Naive thymus-derived CD4-positive, alpha-beta T cell (primary cell): ENCODE data around the gene SPDYE2B. TPM values are rescaled to one million over a fixed set of nuclear protein-coding genes. Genes with fewer than 3 reads are reported as not detected.
"Not testable (repeated sequence)": the region's sequence is repeated elsewhere in the genome, so short reads cannot be mapped to it uniquely, and the experiment has no call there.

Source experiments
- ATAC-seq: fragments of 150-1000 bp; cut with Tn5 transposase; 2 replicates; pipeline ENCODE4 v1.10.0; 2021; ENCODE audit warnings: mild to moderate bottlenecking, moderate library complexity
- CTCF ChIA-PET: fragments of 350-600 bp; sonication (Branson Sonifier 250); formaldehyde crosslinking; loops from one replicate; lab custom pipeline; 2021; ENCODE audit warnings: antibody characterized with exemption; lab: Charles Lee
- POLR2A ChIA-PET: fragments of 350-600 bp; sonication (Branson Sonifier 250); formaldehyde crosslinking; loops from one replicate; lab custom pipeline; 2021; ENCODE audit warnings: antibody characterized with exemption, inconsistent platforms; lab: Charles Lee
- DNase-seq, 9 donors: peaks; one replicate each; pipeline versions ENCODE4 v3.0.0 to v3.0.0-alpha.2; 2020 to 2022; ENCODE audit warnings: mixed read lengths in 1 of 9
- H3K27ac ChIP-seq: one replicate; pipeline ENCODE4 v1.7.0; 2013; ENCODE audit warnings: mild to moderate bottlenecking, low read depth, low read length, moderate library complexity
- H3K27me3 ChIP-seq, 2 donors: one replicate each; pipeline ENCODE4 v1.7.0; 2013; ENCODE audit warnings: low read length in 2 of 2, mild to moderate bottlenecking in 2 of 2, moderate library complexity in 2 of 2; ENCODE audit not compliant: control insufficient read depth in 2 of 2, insufficient read depth in 2 of 2
- H3K36me3 ChIP-seq, 3 experiments: 1 replicate in 2 of 3; 2 replicates in 1 of 3; pipeline ENCODE4 v1.7.0; 2013; ENCODE audit warnings: low read length in 3 of 3, mild to moderate bottlenecking in 3 of 3, moderate library complexity in 1 of 3; ENCODE audit not compliant: insufficient read depth in 3 of 3, control insufficient read depth in 2 of 3
- H3K4me1 ChIP-seq, 2 donors: one replicate each; pipeline ENCODE4 v1.7.0; 2013; ENCODE audit warnings: low read length in 2 of 2, mild to moderate bottlenecking in 2 of 2, moderate library complexity in 1 of 2; ENCODE audit not compliant: control insufficient read depth in 2 of 2, insufficient read depth in 2 of 2
- H3K4me3 ChIP-seq: 2 replicates; pipeline ENCODE4 v1.7.0; 2013; ENCODE audit warnings: mild to moderate bottlenecking, low read length
- H3K9me3 ChIP-seq, 3 experiments: 1 replicate in 2 of 3; 2 replicates in 1 of 3; pipeline ENCODE4 v1.7.0; 2013; ENCODE audit warnings: low read length in 3 of 3; ENCODE audit not compliant: control insufficient read depth in 2 of 3
- H3K27ac Mint-ChIP-seq, 9 donors: one replicate each; pipeline ENCODE4 v1.8.0; 2020 to 2022; ENCODE audit warnings: mixed read lengths in 9 of 9, mild to moderate bottlenecking in 8 of 9, moderate library complexity in 5 of 9, inconsistent platforms in 2 of 9
- H3K27me3 Mint-ChIP-seq, 5 donors: one replicate each; pipeline ENCODE4 v1.8.0; 2021 to 2022; ENCODE audit warnings: mixed read lengths in 5 of 5, mild to moderate bottlenecking in 1 of 5
- H3K36me3 Mint-ChIP-seq, 5 donors: one replicate each; pipeline ENCODE4 v1.8.0; 2020 to 2022; ENCODE audit warnings: mixed read lengths in 5 of 5, mild to moderate bottlenecking in 3 of 5, inconsistent platforms in 1 of 5
- H3K4me1 Mint-ChIP-seq, 7 donors: one replicate each; pipeline ENCODE4 v1.8.0; 2020 to 2022; ENCODE audit warnings: mixed read lengths in 7 of 7, mild to moderate bottlenecking in 3 of 7, inconsistent platforms in 1 of 7
- H3K4me3 Mint-ChIP-seq, 10 donors: one replicate each; pipeline ENCODE4 v1.8.0; 2020 to 2022; ENCODE audit warnings: mild to moderate bottlenecking in 10 of 10, mixed read lengths in 10 of 10, moderate library complexity in 6 of 10, inconsistent platforms in 2 of 10
- H3K9me3 Mint-ChIP-seq, 11 donors: one replicate each; pipeline ENCODE4 v1.8.0; 2020 to 2022; ENCODE audit warnings: mixed read lengths in 11 of 11, mild to moderate bottlenecking in 4 of 11, inconsistent platforms in 1 of 11, moderate library complexity in 1 of 11
- intact Hi-C, 2 donors: fragments of 100-400 bp; cut with micrococcal nuclease; formaldehyde crosslinking; loops; one replicate each; pipeline ENCODE4 v1.15.1; 2023
- polyA plus RNA-seq, 2 donors: library from polyadenylated mRNA; unstranded; fragments of 300-500 nt; fragmentation: Illumina TruSeq; gene quantifications; one replicate each; pipeline ENCODE4 v1.2.3, GENCODE V29; 2021
- total RNA-seq, 6 experiments: library from RNA in 5 of 6; stranded (reverse) in 5 of 6; gene quantifications; 1 replicate in 5 of 6; 2 replicates in 1 of 6; pipeline ENCODE4 v1.2.3 and lab custom pipeline; 2021 to 2026

The SPDYE2B gene
- total and polyA plus RNA-seq, 7 experiments from 2014 or later: not detected

DNA sequence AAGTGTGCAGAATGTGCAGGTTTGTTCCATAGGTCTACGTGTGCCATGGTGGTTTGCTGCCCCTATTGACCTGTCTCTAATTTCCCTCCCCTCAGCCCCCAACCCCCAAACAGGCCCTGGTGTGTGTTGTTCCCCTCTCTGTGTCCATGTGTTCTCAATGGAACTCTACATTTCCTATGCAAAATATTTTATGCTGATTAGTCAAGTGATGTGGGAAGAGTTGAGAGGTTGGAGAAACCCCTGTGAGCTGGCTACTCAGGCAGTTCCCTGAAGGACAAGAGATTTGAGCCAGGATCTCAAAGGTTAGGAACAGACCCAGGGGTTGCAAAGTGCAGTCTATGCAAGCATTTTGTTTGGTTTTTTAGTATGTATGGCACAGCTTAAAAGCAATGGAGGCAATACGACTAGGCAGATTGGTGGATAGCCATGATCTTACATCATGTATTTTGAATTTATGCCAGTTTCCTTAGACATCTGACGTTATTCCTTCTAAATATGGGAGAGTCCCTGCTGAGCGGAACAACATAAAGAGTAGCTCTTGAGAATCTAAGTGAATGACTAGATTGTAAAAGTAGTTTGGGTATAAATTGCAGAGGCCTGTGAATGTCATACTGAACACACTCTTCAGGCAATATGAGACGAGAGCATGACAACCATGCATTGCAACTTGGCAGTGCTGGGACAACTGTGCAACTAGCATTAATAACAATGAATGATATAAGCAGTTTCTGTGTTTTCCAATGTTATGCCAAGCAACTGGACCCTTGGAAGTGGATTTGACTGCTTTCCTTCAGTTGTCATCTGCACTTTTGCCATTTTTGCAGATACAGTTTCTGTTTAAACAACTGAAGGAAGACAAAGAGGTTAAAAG lies 47.8 kb downstream of the SPDYE2B start:
- intact Hi-C loops, H3K9me3 ChIP-seq, H3K27ac ChIP-seq, POLR2A ChIA-PET, DNase-seq, H3K27me3 ChIP-seq, ATAC-seq, H3K27ac Mint-ChIP-seq, H3K4me3 ChIP-seq, H3K4me1 Mint-ChIP-seq, CTCF ChIA-PET, H3K4me1 ChIP-seq, H3K9me3 Mint-ChIP-seq, H3K36me3 Mint-ChIP-seq, H3K4me3 Mint-ChIP-seq, H3K36me3 ChIP-seq: not testable (repeated sequence)
- H3K27me3 Mint-ChIP-seq: peaks cover 0 to 29% (median 7%) of the 10 kb centered on the region in 5 donors

DNA sequence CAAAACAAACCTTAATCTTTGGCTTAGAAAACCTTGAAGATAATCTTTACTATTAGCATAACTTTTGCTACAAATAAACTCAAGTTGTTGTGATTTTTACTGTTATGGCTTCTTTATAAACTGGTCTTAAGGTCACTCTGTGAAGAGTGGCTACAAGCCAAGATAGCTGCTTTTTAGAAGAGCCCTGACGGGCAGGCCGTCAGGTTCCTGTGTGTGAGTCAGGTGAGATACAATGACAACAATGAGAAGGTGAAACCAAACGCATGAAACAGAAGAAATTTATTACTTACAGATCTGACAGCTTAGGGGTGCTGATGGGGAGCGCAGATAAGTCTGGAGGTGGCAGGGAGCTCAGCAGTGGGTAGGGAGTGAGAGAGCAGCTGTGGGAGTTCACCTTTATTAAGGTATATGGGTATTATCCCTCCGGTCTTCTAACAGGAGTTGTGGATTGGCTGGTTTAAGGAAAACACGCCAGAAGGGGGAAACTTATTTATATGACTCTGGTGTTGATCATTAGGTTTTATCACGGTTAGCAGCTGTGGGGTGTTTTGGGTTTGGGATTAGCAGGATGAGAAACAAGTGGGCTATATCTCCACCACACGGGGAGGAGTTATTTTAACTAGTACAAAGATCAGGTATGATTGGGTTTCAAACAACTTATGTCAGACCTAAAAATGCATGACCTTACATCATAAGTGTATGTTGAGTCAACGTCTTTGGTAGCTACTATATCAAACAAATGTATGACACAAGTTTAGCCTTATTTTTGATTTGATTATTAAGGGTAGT lies 49.0 kb downstream of the SPDYE2B start:
- ATAC-seq, H3K4me1 ChIP-seq, POLR2A ChIA-PET, intact Hi-C loops, H3K27me3 ChIP-seq, CTCF ChIA-PET, H3K27ac ChIP-seq, DNase-seq, H3K4me3 ChIP-seq, H3K4me3 Mint-ChIP-seq, H3K36me3 Mint-ChIP-seq, H3K4me1 Mint-ChIP-seq, H3K27ac Mint-ChIP-seq, H3K36me3 ChIP-seq, H3K9me3 ChIP-seq, H3K9me3 Mint-ChIP-seq: not testable (repeated sequence)
- peaks cover 0 to 29% (median 7%) of the 10 kb centered on the region in 5 donors for H3K27me3 Mint-ChIP-seq

Other genes with a start within 250 kb of the SPDYE2B start
- gene ORAI2, start 216.7 kb upstream of the SPDYE2B start, total RNA-seq: 10 to 100 TPM; 19.9 to 72.6 (median 26.2) TPM
- 10 to 100 TPM; 29.5 to 33.5 TPM for gene ORAI2, start 216.7 kb upstream of the SPDYE2B start, polyA plus RNA-seq
- 10 to 100 TPM in 3 of 5 experiments, 1 to 10 TPM in 2; 4.0 to 14.3 (median 10.1) TPM for gene ALKBH4, start 185.5 kb upstream of the SPDYE2B start, total RNA-seq
- 10 to 100 TPM; 18.1 to 24.7 TPM for gene ALKBH4, start 185.5 kb upstream of the SPDYE2B start, polyA plus RNA-seq
- gene LRWD1, start 185.3 kb upstream of the SPDYE2B start, total RNA-seq: 10 to 100 TPM; 12.4 to 25.3 (median 24.7) TPM
- gene LRWD1, start 185.3 kb upstream of the SPDYE2B start, polyA plus RNA-seq: 10 to 100 TPM in 1 of 2 donors, 1 to 10 TPM in 1; 8.7 to 18.5 TPM
- gene POLR2J, start 171.4 kb upstream of the SPDYE2B start, total RNA-seq: 10 to 100 TPM; 36.9 to 47.7 (median 41.3) TPM
- 100 to 1,000 TPM in 1 of 2 donors, 10 to 100 TPM in 1; 64.2 to 109 TPM for gene POLR2J, start 171.4 kb upstream of the SPDYE2B start, polyA plus RNA-seq
- gene RASA4B, start 132.5 kb upstream of the SPDYE2B start, total RNA-seq: 10 to 100 TPM; 16.6 to 36.3 (median 24.0) TPM
- gene RASA4B, start 132.5 kb upstream of the SPDYE2B start, polyA plus RNA-seq: 10 to 100 TPM; 11.3 to 15.9 TPM
- gene UPK3BL2, start 106.6 kb upstream of the SPDYE2B start, total RNA-seq: 10 to 100 TPM; 22.8 to 85.3 (median 64.6) TPM
- gene UPK3BL2, start 106.6 kb upstream of the SPDYE2B start, polyA plus RNA-seq: 1 to 10 TPM; 3.4 to 6.7 TPM
- 1 to 10 TPM in 1 of 5 experiments, under 1 TPM in 3, not detected in 1; 0.29 to 1.1 (median 0.32) TPM for gene SPDYE2, start 99.1 kb upstream of the SPDYE2B start, total RNA-seq
- under 1 TPM; 0.33 to 0.35 TPM for gene SPDYE2, start 99.1 kb upstream of the SPDYE2B start, polyA plus RNA-seq
- gene POLR2J3, start 77.7 kb upstream of the SPDYE2B start, total RNA-seq: 100 to 1,000 TPM in 4 of 5 experiments, 10 to 100 TPM in 1; 70.8 to 142 (median 113) TPM
- 10 to 100 TPM; 27.3 to 33.0 TPM for gene POLR2J3, start 77.7 kb upstream of the SPDYE2B start, polyA plus RNA-seq
- gene RASA4, start 33.6 kb upstream of the SPDYE2B start, total RNA-seq: 100 to 1,000 TPM in 2 of 5 experiments, 10 to 100 TPM in 3; 44.0 to 104 (median 62.9) TPM
- 10 to 100 TPM; 24.6 to 44.1 TPM for gene RASA4, start 33.6 kb upstream of the SPDYE2B start, polyA plus RNA-seq
- 100 to 1,000 TPM in 2 of 5 experiments, 10 to 100 TPM in 3; 25.9 to 107 (median 49.2) TPM for gene UPK3BL1, start 7.5 kb upstream of the SPDYE2B start, total RNA-seq
- gene UPK3BL1, start 7.5 kb upstream of the SPDYE2B start, polyA plus RNA-seq: 10 to 100 TPM; 26.5 to 27.3 TPM
- 10 to 100 TPM; 23.9 to 48.2 (median 31.1) TPM for gene POLR2J2, start 21.3 kb downstream of the SPDYE2B start, total RNA-seq
- 1 to 10 TPM; 3.9 to 6.4 TPM for gene POLR2J2, start 21.3 kb downstream of the SPDYE2B start, polyA plus RNA-seq
- gene FAM185A, start 98.7 kb downstream of the SPDYE2B start, total RNA-seq: 10 to 100 TPM in 2 of 5 experiments, 1 to 10 TPM in 3; 6.2 to 12.8 (median 8.0) TPM
- gene FAM185A, start 98.7 kb downstream of the SPDYE2B start, polyA plus RNA-seq: 10 to 100 TPM in 1 of 2 donors, 1 to 10 TPM in 1; 7.4 to 12.4 TPM